HT-29 (cell line): ENCODE results near the gene PIK3C2B. TPM values are rescaled to one million over a fixed set of nuclear protein-coding genes. Genes with fewer than 3 reads are reported as not detected.
"Not testable (repeated sequence)": the region's sequence is repeated elsewhere in the genome, so short reads cannot be mapped to it uniquely, and the experiment has no call there.

Experiments used
- DNase-seq: peaks from one replicate; pipeline ENCODE4 v3.0.0-alpha.2; 2015; ENCODE audit warnings: low spot score
- total RNA-seq: library from RNA; depleted of rRNA; stranded (reverse); fragments of >200 nt; shearing (Covaris generic); gene quantifications from 2 replicates; pipeline ENCODE4 v1.2.3, GENCODE V29; 2014; rRNA removed

Gene PIK3C2B, protein sequence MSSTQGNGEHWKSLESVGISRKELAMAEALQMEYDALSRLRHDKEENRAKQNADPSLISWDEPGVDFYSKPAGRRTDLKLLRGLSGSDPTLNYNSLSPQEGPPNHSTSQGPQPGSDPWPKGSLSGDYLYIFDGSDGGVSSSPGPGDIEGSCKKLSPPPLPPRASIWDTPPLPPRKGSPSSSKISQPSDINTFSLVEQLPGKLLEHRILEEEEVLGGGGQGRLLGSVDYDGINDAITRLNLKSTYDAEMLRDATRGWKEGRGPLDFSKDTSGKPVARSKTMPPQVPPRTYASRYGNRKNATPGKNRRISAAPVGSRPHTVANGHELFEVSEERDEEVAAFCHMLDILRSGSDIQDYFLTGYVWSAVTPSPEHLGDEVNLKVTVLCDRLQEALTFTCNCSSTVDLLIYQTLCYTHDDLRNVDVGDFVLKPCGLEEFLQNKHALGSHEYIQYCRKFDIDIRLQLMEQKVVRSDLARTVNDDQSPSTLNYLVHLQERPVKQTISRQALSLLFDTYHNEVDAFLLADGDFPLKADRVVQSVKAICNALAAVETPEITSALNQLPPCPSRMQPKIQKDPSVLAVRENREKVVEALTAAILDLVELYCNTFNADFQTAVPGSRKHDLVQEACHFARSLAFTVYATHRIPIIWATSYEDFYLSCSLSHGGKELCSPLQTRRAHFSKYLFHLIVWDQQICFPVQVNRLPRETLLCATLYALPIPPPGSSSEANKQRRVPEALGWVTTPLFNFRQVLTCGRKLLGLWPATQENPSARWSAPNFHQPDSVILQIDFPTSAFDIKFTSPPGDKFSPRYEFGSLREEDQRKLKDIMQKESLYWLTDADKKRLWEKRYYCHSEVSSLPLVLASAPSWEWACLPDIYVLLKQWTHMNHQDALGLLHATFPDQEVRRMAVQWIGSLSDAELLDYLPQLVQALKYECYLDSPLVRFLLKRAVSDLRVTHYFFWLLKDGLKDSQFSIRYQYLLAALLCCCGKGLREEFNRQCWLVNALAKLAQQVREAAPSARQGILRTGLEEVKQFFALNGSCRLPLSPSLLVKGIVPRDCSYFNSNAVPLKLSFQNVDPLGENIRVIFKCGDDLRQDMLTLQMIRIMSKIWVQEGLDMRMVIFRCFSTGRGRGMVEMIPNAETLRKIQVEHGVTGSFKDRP (N-terminal part only)
- total RNA-seq: 55.3 and 55.4 TPM in 2 replicates

DNA sequence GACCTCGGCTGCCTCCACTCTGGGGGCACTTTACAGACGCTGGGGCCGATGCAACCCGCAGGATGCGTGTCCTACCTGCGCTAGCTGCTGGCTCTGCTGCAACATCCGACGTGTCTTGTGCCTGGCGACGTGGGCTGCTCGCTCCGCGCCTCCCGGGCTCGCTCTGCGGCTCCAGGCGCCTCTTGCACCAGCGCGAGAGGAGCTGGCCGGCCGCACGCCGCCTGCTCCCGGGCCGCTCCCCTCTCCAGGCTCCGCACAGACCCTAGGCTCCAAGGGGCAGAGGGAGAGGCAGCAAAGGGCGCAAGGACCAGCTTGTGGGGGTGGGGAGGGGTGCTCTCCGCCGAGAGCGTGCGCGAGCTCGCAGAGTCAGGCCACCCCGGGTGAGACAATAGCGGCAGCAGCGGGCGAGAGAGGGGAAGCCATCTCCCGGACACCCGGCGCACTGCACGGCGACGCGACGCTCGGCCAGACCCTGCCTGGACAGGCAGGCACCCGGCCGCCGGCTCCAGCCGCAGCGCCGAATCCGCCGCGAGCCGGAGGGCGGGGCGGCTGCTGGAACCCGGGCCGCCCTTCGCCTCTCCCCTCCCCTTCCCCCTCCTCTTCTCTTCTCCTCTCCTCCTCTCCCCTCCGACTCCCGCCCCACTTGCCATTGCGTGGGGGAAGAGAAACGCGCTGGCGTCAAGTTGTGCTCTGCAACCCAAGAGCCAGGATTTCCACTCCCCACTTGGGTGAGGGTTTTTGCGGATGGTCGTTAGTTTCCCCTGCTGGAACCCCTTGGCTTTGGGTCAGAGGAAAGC, at the start of gene PIK3C2B:
Gene PIK3C2B (minus strand): TSS at position 525 of the 797 bp plus-strand sequence. CDS start 25,003 bp downstream, outside the sequence.
- DNase-seq: peak; percentile 87

- no peak for DNase-seq
These were observed 49.7 kb upstream of the PIK3C2B start for GRCh38 chr1:204544321-204544720.

- no peak for DNase-seq
These were observed 47.0 kb upstream of the PIK3C2B start for GRCh38 chr1:204541626-204542025.

DNA sequence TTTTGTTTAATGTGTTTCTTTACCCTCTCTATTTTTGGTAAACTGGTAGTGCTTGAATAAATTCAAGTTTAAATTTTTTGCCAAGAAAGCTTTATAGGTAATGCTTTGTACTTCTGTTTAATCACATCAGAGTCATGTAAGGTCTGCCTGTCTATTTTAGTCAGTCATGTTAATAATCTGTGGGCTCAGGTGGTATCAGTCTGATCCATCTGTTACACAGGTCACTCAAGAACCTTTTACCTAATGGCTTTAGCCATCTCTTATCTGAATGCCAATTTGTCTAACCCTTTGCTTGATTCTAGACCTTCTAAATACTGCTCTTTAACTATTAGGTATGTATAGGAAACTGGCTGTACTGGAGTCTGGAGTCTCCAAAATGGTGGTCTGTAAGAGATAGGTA, 38.2 kb upstream of the PIK3C2B start:
- DNase-seq: no peak

DNA sequence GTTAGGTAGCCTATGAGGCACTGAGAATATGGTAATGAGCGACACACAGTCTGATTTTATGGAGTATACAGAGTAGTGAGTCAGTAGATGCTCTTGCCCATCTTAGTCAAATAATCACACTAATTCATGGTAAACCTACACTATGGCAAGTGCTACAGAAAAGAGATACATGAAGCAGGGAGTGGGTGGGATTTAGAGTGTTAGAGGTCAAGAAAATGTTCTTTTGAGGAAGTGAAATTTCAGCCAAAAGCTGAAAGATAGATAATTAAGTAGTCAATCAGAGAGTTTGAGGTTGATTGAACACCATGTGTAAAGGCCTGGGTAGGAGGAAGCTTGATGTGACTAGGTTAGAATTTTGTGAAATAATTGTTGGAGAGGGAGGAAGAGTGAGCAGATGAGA, 36.3 kb upstream of the PIK3C2B start:
- no peak for DNase-seq

DNA sequence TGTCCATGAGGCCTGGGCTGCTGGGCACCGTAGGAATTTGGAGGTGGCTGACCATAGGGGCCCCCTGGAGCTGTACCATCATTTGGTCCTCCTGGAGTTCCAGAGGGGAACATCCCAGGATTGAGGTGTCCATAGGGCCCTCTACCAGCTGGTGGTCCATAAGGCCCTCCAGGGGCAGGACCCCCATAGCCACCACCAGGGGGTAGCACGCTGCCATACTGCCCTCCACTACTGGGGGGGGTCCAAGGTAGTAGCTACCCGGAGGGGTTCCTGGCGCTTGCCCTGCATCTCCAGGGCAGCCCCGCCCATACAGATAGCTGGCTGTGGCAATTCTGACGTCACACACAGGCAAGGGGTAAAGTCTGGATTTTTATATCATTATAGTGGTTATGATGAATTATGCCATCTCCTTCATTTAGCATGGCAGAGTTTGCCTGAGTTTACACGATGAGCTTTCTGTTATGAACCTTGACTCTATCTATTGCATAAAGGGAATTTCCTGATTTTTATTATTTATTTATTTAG, 34.8 kb upstream of the PIK3C2B start:
- no peak for DNase-seq

GRCh38 chr1:204528677-204529076, 34.1 kb upstream of the PIK3C2B start:
- no peak for DNase-seq

DNA sequence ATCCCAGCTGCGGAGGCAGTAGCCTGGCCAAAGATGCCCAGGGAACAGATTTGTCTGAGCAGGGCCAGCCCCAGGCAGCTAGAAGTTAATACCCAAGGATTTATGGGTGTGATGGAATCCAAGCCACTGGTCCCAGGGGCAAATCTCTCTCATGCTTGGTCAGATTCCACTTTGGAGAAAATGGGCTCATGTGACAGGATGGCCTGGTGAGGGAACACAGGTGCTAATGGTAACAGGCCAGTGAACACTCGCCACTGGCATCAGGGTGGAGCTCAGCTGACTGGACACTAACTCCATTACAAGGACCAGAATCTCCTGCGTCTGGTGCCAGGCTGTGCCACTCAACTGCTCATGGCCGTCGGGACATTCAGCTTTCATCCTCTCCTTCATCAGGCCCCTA, 33.6 kb upstream of the PIK3C2B start:
- DNase-seq: no peak

DNA sequence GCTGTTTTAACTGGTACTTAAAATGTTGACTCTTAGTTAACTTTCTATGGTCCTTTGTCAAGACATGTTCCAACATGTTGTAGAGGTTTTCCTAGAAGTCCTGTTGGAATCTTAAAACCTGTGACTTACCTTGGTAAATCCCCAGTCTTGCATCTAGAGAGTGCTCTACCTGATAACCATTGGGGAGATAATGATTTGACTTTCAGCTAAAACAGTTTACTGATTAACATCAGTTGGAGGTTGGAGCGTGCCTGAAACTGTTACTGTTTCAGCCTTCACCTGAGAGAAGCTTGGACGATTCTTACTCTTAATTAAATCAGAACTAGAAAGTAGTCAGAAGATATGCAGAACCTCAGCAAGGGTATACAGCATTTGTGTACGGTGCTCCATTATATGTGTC, 30.4 kb upstream of the PIK3C2B start:
- no peak for DNase-seq

- no peak for DNase-seq
These were observed 29.1 kb upstream of the PIK3C2B start for GRCh38 chr1:204523605-204524215.

DNA sequence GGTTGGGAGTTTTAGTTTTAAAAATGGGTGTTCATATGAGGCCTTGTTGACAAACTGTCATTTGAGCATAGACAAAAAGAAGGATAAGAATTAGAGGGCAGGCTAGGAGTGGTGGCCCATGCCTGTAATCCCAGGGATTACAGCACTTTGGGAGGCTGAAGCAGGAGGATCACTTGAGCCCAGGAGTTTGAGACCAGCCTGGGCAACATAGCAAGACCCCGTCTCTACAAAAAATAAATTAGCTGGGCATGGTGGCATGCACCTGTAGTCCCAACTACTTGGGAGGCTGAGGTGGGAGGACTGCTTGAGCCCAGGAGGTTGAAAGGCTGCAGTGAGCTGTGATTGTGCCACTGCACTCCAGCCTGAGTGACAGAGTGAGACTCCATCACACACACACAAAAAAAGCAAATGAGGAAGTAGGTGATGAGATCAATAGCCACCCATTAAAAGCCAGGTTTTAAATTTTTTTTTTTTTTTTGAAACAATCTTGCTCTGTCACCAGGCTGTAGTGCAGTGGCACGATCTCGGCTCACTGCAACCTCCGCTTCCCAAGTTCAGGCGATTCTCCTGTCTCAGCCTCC, 27.4 kb upstream of the PIK3C2B start:
- DNase-seq: not testable (repeated sequence)

DNA sequence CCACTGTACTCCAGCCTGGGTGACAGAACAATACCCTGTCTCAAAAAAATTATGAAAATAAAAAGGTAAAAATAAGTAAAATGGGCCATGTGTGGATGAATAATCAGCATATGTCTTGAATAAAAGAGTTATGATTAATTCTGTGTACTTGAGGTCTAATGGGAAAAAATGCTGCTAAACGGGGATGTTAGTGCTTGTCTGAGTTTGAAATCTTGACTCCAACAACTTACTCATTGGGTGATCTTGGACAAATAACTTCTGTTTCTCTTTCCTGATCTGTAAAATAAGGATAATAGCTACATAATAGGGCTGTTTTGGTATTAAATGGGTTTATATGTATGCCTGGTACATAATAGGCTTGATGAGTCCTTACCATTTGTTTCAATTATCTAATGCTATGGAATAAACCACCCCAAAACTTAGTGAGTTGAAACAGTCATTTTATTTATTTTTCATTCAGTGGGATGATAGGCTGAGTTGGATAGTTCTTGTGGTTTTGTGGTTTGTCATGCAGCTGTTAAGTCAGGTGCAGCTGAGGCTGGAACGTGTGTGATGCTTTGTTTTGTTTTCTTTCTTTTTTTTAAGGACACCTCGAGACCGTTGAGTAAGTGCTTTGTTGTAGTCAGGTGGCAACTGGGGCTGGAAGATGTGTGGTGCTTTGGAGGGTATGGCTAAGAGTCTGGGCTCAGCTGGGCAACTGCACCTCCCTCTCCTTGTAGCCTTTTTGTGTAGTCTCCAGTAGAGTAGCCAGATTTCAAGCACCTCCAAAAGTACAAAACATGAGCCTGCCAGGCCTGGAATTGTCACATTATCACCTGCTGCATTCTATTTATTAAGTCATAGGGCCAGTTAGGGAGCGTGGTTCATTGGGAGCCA, 26.5 kb upstream of the PIK3C2B start:
- no peak for DNase-seq

DNA sequence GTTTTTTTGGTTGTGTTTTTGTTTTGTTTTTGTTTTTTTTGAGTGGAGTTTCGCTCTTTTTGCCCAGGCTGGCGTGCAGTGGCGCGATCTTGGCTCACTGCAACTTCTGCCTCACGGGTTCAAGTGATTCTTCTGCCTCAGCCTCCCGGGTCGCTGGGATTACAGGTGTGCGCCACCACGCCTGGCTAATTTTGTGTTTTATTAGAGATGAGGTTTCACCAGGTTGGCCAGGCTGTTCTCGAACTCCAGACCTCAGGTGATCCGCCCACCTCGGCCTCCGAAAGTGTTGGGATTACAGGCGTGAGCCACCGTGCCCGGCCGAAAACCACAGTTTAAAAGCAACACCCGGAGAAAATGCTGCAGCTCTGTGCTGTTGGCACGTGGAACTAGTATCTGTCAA, 22.8 kb upstream of the PIK3C2B start:
- DNase-seq: not testable (repeated sequence)

DNA sequence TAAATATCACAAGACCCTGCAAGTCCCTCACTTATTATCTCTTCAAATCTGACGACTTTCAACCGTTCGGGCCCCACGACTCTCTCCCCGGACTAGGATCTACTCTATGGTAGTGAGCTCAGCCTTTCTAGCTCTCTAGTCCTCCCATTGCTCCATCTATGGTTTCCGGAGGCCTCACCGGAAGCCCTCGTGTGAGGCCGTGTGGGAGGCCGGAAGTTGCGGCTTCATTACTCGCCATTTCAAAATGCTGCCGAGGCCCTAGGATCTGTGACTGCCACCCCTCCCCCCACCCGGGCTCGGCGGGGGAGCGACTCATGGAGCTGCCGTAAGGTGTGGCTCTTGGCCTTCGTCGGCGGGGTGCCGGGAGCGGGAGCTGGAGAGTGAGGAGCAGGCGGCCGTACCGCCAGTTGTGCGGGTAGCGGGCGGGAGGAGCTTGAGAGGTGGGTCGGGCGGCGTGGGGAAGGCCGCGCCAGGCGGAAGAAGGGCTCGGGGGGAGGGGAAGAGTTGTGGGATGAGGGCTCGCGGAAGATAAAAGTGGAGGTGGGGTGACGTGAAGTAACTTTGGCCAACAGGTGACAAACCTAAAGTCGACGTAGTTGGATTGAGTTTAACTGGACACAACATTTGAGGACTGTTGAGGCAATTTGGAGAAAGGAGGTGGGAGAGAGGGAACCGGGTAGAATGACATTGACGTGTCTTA, 21.7 kb upstream of the PIK3C2B start, which contains the start of gene MDM4:
Gene MDM4 (plus strand): TSS at position 227 of the 700 bp plus-strand sequence. CDS start 9,113 bp downstream, outside the sequence.
- DNase-seq: peak; percentile 96

- DNase-seq: no peak
These were observed 20.2 kb upstream of the PIK3C2B start for GRCh38 chr1:204514828-204515227.

DNA sequence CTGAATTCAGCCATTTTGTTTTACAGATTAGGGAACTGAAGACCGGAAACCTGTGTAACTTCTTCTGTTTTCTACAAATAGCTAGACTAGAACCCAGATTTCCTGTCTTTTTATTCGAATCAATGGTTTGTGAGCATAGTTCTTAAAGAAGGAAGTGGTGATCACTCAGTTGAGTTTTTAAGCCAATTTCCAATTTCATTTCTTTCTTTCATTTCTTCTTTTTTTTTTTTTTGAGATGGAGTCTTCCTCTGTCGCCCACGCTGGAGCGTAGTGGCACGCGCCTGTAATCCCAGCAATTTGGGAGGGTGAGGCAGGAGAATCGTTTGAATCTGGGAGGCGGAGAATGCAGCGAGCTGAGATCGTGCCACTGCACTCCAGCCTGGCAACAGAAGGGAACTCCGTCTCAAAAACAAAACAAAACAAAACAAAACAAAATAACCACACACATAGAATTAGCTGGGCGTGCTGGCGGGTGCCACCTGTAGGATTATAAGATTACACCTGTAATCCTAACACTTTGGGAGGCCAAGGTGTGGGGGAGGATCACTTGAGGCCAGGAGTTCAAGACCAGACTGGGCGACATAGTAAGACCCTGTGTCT, 18.6 kb upstream of the PIK3C2B start:
- DNase-seq: no peak

- DNase-seq: no peak
These were observed 16.8 kb upstream of the PIK3C2B start for GRCh38 chr1:204511366-204511765.

DNA sequence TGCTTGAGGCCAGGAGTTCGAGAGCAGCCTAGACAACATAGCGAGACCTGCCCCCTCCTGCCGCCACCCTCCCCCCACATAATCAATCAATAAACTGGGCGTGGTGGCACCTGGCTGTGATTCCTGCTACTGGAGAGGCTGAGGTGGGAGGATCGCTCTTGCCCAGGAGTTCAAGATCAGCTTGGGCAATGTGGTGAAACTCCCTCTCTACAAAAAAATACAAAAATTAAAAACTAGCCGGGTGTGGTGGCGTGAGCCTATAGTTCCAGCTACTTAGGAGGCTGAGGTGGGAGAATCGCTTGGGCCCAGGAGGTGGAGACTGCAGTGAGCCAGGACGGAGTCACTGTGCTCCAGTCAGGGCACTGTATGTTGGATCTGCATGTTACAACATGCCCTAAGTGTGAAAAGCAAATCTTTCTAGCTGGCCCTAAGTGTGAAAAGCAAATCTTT, 14.6 kb upstream of the PIK3C2B start:
- no peak for DNase-seq
